Lower leg skin (tissue), 3 donors: Measurements from ENCODE around the gene IL17D.

Experiments used
- CTCF ChIP-seq, 3 donors: fragments of 450-650 bp; IDR thresholded peaks; one replicate each; pipeline ENCODE4 v1.5.1; 2016; ENCODE audit warnings: antibody characterized with exemption in 3 of 3, mild to moderate bottlenecking in 3 of 3, moderate library complexity in 2 of 3
- POLR2A ChIP-seq, 2 donors: fragments of 450-650 bp; IDR thresholded peaks; one replicate each; pipeline ENCODE4 v1.6.1; 2016 to 2017; ENCODE audit warnings: antibody characterized with exemption in 2 of 2, mild to moderate bottlenecking in 1 of 2, moderate library complexity in 1 of 2

- TF ChIP-seq CTCF (IDR thresholded peaks at IDR 0.05) (no peak), POLR2A (IDR thresholded peaks at IDR 0.05) (no peak)
Observed at GRCh38 chr13:20719783-20720182, 16.3 kb downstream of the IL17D start.
